Esophagus squamous epithelium (tissue), 5 donors: ENCODE data around the gene PLXNB3. TPM values are rescaled to one million over a fixed set of nuclear protein-coding genes. Genes with fewer than 3 reads are reported as not detected.

Experiments
- DNase-seq: peaks from one replicate; lab custom pipeline; 2025; lab: John Stamatoyannopoulos, UW
- H3K27ac ChIP-seq, 4 donors: fragments of 200-600 bp; sonication (generic); one replicate each; pipeline ENCODE4 v1.5.1; 2016 to 2019; ENCODE audit warnings: mild to moderate bottlenecking in 1 of 4
- H3K27me3 ChIP-seq, 4 donors: fragments of 200-600 bp; sonication (generic); 1 replicate in 3 of 4; 2 replicates in 1 of 4; pipeline versions ENCODE4 v1.5.1 to v1.6.0; 2017 to 2021; ENCODE audit warnings: antibody characterized with exemption in 1 of 4
- H3K36me3 ChIP-seq, 3 donors: fragments of 200-600 bp; sonication (generic); one replicate each; pipeline ENCODE4 v1.5.1; 2016 to 2019
- H3K4me1 ChIP-seq, 3 donors: fragments of 200-600 bp; sonication (generic); one replicate each; pipeline ENCODE4 v1.5.1; 2017 to 2019
- H3K4me3 ChIP-seq, 4 donors: fragments of 200-600 bp; sonication (generic); 1 replicate in 3 of 4; 2 replicates in 1 of 4; pipeline ENCODE4 v1.5.1; 2016 to 2019; ENCODE audit warnings: mild to moderate bottlenecking in 2 of 4, moderate library complexity in 1 of 4
- H3K9me3 ChIP-seq, 3 donors: fragments of 200-600 bp; sonication (generic); one replicate each; pipeline ENCODE4 v1.5.1; 2016 to 2019
- CTCF ChIP-seq, 6 experiments: fragments of 450-650 bp in 4 of 6; fragments of 200-600 bp in 2 of 6; sonication (generic) in 2 of 6; IDR thresholded peaks; one replicate each; pipeline ENCODE4 v1.5.1; 2016 to 2019; ENCODE audit warnings: antibody characterized with exemption in 6 of 6, mild to moderate bottlenecking in 4 of 6, moderate library complexity in 4 of 6
- POLR2A ChIP-seq, 4 donors: fragments of 450-650 bp; IDR thresholded peaks; one replicate each; pipeline ENCODE4 v1.6.1; 2017; ENCODE audit warnings: antibody characterized with exemption in 4 of 4, mild to moderate bottlenecking in 4 of 4, moderate library complexity in 3 of 4
- WGBS, 2 donors: methylation state at CpG; one replicate each; pipeline ENCODE4 v1.1.5; 2018; 5-methylcytosine and 5-hydroxymethylcytosine counted together
- intact Hi-C: fragments of 100-400 bp; cut with DNase I; formaldehyde crosslinking; loops from one replicate; pipeline ENCODE4 v1.15.0; 2022
- total RNA-seq, 4 donors: library from RNA; depleted of rRNA; stranded (reverse); fragments of >200 nt; gene quantifications; one replicate each; pipeline ENCODE4 v1.1.0, GENCODE V29; 2016
- donor health status: DM: yes; HTN: yes; CAD: no.

PLXNB3 gene
- total RNA-seq, 4 donors from 2014 or later: 3.2 to 13.4 (median 6.9) TPM

GRCh38 chrX:153794897-153795816, 31.1 kb downstream of the PLXNB3 start:
- intact Hi-C loops: no loop called here
- 10 to 37% methylated on average over 6 to 24 of the region's 47 CpGs for WGBS, 2 donors
- Histone ChIP-seq H3K27me3 (no peaks in the 10 kb centered on the region), H3K4me3 (peak overlapping the region; percentile 52 to 78 (median 67)), H3K9me3 (no peaks in the 10 kb centered on the region), H3K4me1 (peaks cover 9 to 50% (median 22%) of the 10 kb centered on the region in 3 donors), H3K36me3 (peaks cover 0 to 38% (median 5%) of the 10 kb centered on the region in 3 donors), H3K27ac (peak overlapping the region; percentile 94 to 97 (median 95))
- TF ChIP-seq POLR2A (IDR thresholded peaks at IDR 0.05): no peak
- TF ChIP-seq CTCF (IDR thresholded peaks at IDR 0.05): no peak
- no peak for DNase-seq

- intact Hi-C loops: no loop called here
- peaks cover 0 to 35% (median 5%) of the 10 kb centered on the region in 3 donors for H3K36me3 ChIP-seq
- WGBS, 2 donors: 93% methylated on average over 5 of the region's 15 CpGs; no CpG with 5 or more reads in 1 of the 2 donors
- peaks cover 9 to 27% (median 17%) of the 10 kb centered on the region in 3 donors for H3K4me1 ChIP-seq
- no peak for TF ChIP-seq CTCF (IDR thresholded peaks at IDR 0.05)
- TF ChIP-seq POLR2A (IDR thresholded peaks at IDR 0.05): no peak
- DNase-seq: no peak
- H3K27ac ChIP-seq: no peak overlapping the region
- no peak overlapping the region for H3K4me3 ChIP-seq
- H3K27me3 ChIP-seq: no peaks in the 10 kb centered on the region
- H3K9me3 ChIP-seq: no peaks in the 10 kb centered on the region
Observed at GRCh38 chrX:153797415-153798015, 33.5 kb downstream of the PLXNB3 start.

GRCh38 chrX:153799326-153799725, 35.3 kb downstream of the PLXNB3 start:
- 66 to 93% methylated on average over 3 to 4 of the region's 5 CpGs for WGBS, 2 donors
- H3K27ac ChIP-seq: no peak overlapping the region
- H3K36me3 ChIP-seq: peaks cover 0 to 35% (median 5%) of the 10 kb centered on the region in 3 donors
- H3K4me1 ChIP-seq: peaks cover 9 to 18% (median 11%) of the 10 kb centered on the region in 3 donors
- no peak for TF ChIP-seq CTCF (IDR thresholded peaks at IDR 0.05)
- TF ChIP-seq POLR2A (IDR thresholded peaks at IDR 0.05): no peak
- no peaks in the 10 kb centered on the region for H3K27me3 ChIP-seq
- intact Hi-C loops: no loop called here
- no peaks in the 10 kb centered on the region for H3K9me3 ChIP-seq
- no peak for DNase-seq
- H3K4me3 ChIP-seq: no peak overlapping the region

- Histone ChIP-seq H3K27ac (no peak overlapping the region), H3K4me3 (no peak overlapping the region), H3K9me3 (no peaks in the 10 kb centered on the region), H3K27me3 (no peaks in the 10 kb centered on the region), H3K4me1 (peaks cover 7 to 19% (median 10%) of the 10 kb centered on the region in 3 donors), H3K36me3 (peaks cover 0 to 35% (median 5%) of the 10 kb centered on the region in 3 donors)
- WGBS, 2 donors: 77% methylated on average over 4 of the region's 16 CpGs; no CpG with 5 or more reads in 1 of the 2 donors
- no peak for TF ChIP-seq POLR2A (IDR thresholded peaks at IDR 0.05)
- no peak for TF ChIP-seq CTCF (IDR thresholded peaks at IDR 0.05)
- no peak for DNase-seq
- intact Hi-C loops: no loop called here
Observed at GRCh38 chrX:153800177-153800722, 36.2 kb downstream of the PLXNB3 start.
